Fibroblast of lung (primary cell): ENCODE measurements around the gene MUC21. TPM values are rescaled to one million over a fixed set of nuclear protein-coding genes. Genes with fewer than 3 reads are reported as not detected.

ENCODE experiments used
- DNase-seq, 2 donors: peaks; one replicate each; pipeline versions ENCODE4 v3.0.0 to v3.0.0-alpha.2; 2010; ENCODE audit warnings: low read depth in 2 of 2
- H2AFZ ChIP-seq: 2 replicates; pipeline ENCODE4 v1.5.1; 2012; ENCODE audit warnings: low read length, control low read depth, inconsistent platforms
- H3K27ac ChIP-seq: 2 replicates; pipeline ENCODE4 v1.5.1; 2011; ENCODE audit warnings: low read length, control low read depth; ENCODE audit not compliant: insufficient read depth
- H3K27me3 ChIP-seq: 2 replicates; pipeline ENCODE4 v1.5.1; 2011; ENCODE audit warnings: mild to moderate bottlenecking, low read length; ENCODE audit not compliant: control insufficient read depth, insufficient read depth
- H3K36me3 ChIP-seq: 2 replicates; pipeline ENCODE4 v1.5.1; 2011; ENCODE audit warnings: low read length; ENCODE audit not compliant: control insufficient read depth, insufficient read depth
- H3K4me1 ChIP-seq: 2 replicates; pipeline ENCODE4 v1.5.1; 2011; ENCODE audit warnings: low read length; ENCODE audit not compliant: control insufficient read depth, insufficient read depth; ENCODE audit errors: extremely low read depth
- H3K4me2 ChIP-seq: 2 replicates; pipeline ENCODE4 v1.5.1; 2011; ENCODE audit warnings: low read length, control low read depth; ENCODE audit not compliant: insufficient read depth; ENCODE audit errors: extremely low read depth
- H3K4me3 ChIP-seq, 4 experiments: fragments of 200-600 bp in 1 of 4; sonication (generic) in 1 of 4; replicated peaks in 1 of 4; 2 replicates each; pipeline ENCODE4 v1.5.1; 2011 to 2016; ENCODE audit warnings: low read length in 4 of 4, low read depth in 3 of 4, mild to moderate bottlenecking in 3 of 4, control low read depth in 2 of 4, inconsistent platforms in 1 of 4, mixed read lengths in 1 of 4; ENCODE audit not compliant: insufficient read depth in 1 of 4; ENCODE audit errors: control extremely low read depth in 1 of 4
- H3K79me2 ChIP-seq: 2 replicates; pipeline ENCODE4 v1.5.1; 2012; ENCODE audit warnings: mild to moderate bottlenecking, low read length, inconsistent platforms; ENCODE audit not compliant: control insufficient read depth, insufficient read depth
- H3K9ac ChIP-seq: 2 replicates; pipeline ENCODE4 v1.5.1; 2011; ENCODE audit warnings: mild to moderate bottlenecking, low read length, control low read depth; ENCODE audit not compliant: insufficient read depth
- H3K9me3 ChIP-seq: 2 replicates; pipeline ENCODE4 v1.5.1; 2012; ENCODE audit warnings: low read depth, low read length; ENCODE audit not compliant: control insufficient read depth, insufficient read depth
- H4K20me1 ChIP-seq: 2 replicates; pipeline ENCODE4 v1.5.1; 2011; ENCODE audit warnings: low read length; ENCODE audit not compliant: control insufficient read depth, insufficient read depth; ENCODE audit errors: extremely low read depth
- CTCF ChIP-seq, 2 donors: IDR thresholded peaks in 1 of 2; conservative IDR thresholded peaks in 1 of 2; 1 replicate in 1 of 2; 2 replicates in 1 of 2; pipeline ENCODE4 v1.5.1; 2011 to 2012; ENCODE audit warnings: low read length in 2 of 2, control low read depth in 1 of 2, inconsistent platforms in 1 of 2, low read depth in 1 of 2, mild to moderate bottlenecking in 1 of 2
- EZH2 ChIP-seq: IDR thresholded peaks from 2 replicates; pipeline ENCODE4 v1.5.1; 2012; ENCODE audit warnings: low read length, control low read depth, mild to moderate bottlenecking; ENCODE audit errors: missing control alignments
- polyA plus RNA-seq, 2 donors: library from polyadenylated mRNA; depleted of rRNA in 1 of 2; stranded (reverse) in 1 of 2; unstranded in 1 of 2; fragments of >200 nt; gene quantifications; 2 replicates each; pipeline ENCODE4 v1.2.1, GENCODE V29; 2011 to 2012; ENCODE audit warnings: missing spikeins in 1 of 2
- total RNA-seq: library from RNA; depleted of rRNA; stranded (reverse); fragments of >200 nt; gene quantifications from 2 replicates; pipeline ENCODE4 v1.2.1, GENCODE V29; 2014

Gene MUC21
- total and polyA plus RNA-seq, 2 donors (not counting 1 experiment from before 2014, with no cell fraction given) = not detected

DNA sequence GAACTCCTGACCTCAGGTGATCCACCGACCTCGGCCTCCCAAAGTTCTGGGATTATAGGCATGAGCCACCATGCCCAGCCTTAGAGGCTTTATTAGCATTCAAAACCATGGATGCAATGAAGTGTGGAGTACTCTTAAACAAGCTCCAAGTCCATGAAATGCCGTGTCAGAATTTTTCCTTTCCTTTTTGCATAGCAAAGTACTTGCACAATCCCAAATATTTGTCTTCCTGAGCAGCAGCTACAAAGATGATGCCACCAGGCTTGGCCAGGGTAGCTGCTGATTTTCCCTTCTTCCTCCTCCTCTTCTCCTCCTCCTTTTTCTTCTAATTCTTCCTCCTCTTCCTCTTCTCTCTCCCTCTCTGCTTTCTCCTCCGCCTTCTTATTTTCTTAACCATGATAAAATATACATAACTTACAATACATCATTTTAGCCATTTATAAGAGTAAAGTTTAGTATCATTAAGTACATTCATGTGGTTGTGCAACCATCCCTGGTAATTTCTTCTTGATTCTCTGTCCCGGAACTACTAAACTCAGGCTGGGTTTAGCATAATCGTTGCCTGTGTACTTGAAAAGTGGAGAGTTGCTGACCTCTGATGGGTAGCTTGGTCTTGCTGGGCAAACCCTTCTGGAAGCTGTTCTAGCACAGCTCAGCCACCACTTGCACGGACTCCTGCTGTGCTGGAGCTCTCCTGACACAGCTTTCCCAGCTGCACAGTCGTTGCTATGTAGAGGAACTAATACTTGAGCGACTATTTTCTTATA, 22.4 kb upstream of the MUC21 start:
- no peak overlapping the region for H3K4me2 ChIP-seq
- no peaks in the 10 kb centered on the region for H3K36me3 ChIP-seq
- no peak overlapping the region for H3K9ac ChIP-seq
- H3K9me3 ChIP-seq = no peaks in the 10 kb centered on the region
- H2AFZ ChIP-seq = no peak overlapping the region
- no peak overlapping the region for H3K4me3 ChIP-seq
- H4K20me1 ChIP-seq = no peaks in the 10 kb centered on the region
- no peaks in the 10 kb centered on the region for H3K4me1 ChIP-seq
- no peak overlapping the region for H3K27ac ChIP-seq
- TF ChIP-seq CTCF (conservative IDR thresholded peaks at IDR 0.05 in 1 of 2, IDR thresholded peaks at IDR 0.05 in 1 of 2; ENCODE audit: low read depth in 1 of 2, low read length in 2 of 2) (no peak), EZH2 (no peak)
- H3K27me3 ChIP-seq = peaks cover 9% of the 10 kb centered on the region
- no peaks in the 10 kb centered on the region for H3K79me2 ChIP-seq
- peak; percentile 17 to 25 for DNase-seq

DNA sequence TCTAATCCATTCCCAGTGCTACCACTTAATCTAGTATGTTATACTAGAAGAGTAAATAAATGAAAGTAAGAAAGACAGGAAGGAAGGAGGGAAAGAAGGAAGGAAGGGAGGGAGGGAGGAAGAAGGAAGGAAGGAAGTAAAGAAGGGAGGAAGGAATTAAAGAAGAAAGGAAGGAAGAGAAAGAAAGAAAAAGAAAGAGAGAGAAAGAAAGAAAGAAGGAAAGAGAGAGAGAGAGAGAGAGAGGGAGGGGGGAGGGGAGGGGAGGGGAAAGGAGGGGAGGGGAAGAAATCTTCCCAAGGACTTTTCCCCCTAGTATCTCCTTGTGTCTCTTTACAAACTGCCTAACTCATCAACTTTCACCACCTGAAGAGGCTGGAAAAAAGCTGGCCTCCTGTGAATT, 20.8 kb upstream of the MUC21 start:
- no peak for DNase-seq
- Histone ChIP-seq H3K4me3 (no peak overlapping the region), H3K4me2 (no peak overlapping the region), H3K9me3 (no peaks in the 10 kb centered on the region), H3K79me2 (no peaks in the 10 kb centered on the region), H3K27ac (no peak overlapping the region), H3K9ac (no peak overlapping the region), H3K27me3 (peaks cover 5% of the 10 kb centered on the region), H4K20me1 (no peaks in the 10 kb centered on the region), H2AFZ (no peak overlapping the region), H3K36me3 (no peaks in the 10 kb centered on the region), H3K4me1 (no peaks in the 10 kb centered on the region)
- TF ChIP-seq CTCF (conservative IDR thresholded peaks at IDR 0.05 in 1 of 2, IDR thresholded peaks at IDR 0.05 in 1 of 2; ENCODE audit: low read depth in 1 of 2, low read length in 2 of 2) = no peak
- TF ChIP-seq EZH2 = no peak

- no peak overlapping the region for H3K27ac ChIP-seq
- no peak overlapping the region for H3K4me2 ChIP-seq
- H3K4me1 ChIP-seq = no peaks in the 10 kb centered on the region
- H3K9ac ChIP-seq = no peak overlapping the region
- H3K27me3 ChIP-seq = peaks cover 5% of the 10 kb centered on the region
- TF ChIP-seq CTCF (conservative IDR thresholded peaks at IDR 0.05 in 1 of 2, IDR thresholded peaks at IDR 0.05 in 1 of 2; ENCODE audit: low read depth in 1 of 2, low read length in 2 of 2) = no peak
- no peak for TF ChIP-seq EZH2
- no peaks in the 10 kb centered on the region for H3K79me2 ChIP-seq
- H3K9me3 ChIP-seq = no peaks in the 10 kb centered on the region
- no peaks in the 10 kb centered on the region for H3K36me3 ChIP-seq
- DNase-seq = peak; percentile 51 to 73
- no peaks in the 10 kb centered on the region for H4K20me1 ChIP-seq
- H3K4me3 ChIP-seq = no peak overlapping the region
- H2AFZ ChIP-seq = no peak overlapping the region
Observed at GRCh38 chr6:30963641-30964040, 19.9 kb upstream of the MUC21 start.
